Measurements from ENCODE around the gene CDK14.

CDK14 gene

GRCh38 chr7:91031757-91032156 lies 435.6 kb downstream of the CDK14 start:
- TF ChIP-seq TAF1 (IDR thresholded peaks at IDR 0.05; ENCODE audit: borderline replicate concordance, insufficient read depth, low read length) (no peak), SIN3A (IDR thresholded peaks at IDR 0.05; ENCODE audit: borderline replicate concordance, insufficient read depth, low read length) (no peak), REST (IDR thresholded peaks at IDR 0.05; ENCODE audit: insufficient read depth in 1 of 2, low read depth in 2 of 2, low read length in 2 of 2) (no peak), POLR2AphosphoS5 (IDR thresholded peaks at IDR 0.05; ENCODE audit: low read depth, low read length) (no peak), FOXP2 (optimal IDR thresholded peaks at IDR 0.05; ENCODE audit: borderline replicate concordance, extremely low read depth, extremely low read length, insufficient read depth) (no peak)

GRCh38 chr7:91033574-91033973 lies 437.5 kb downstream of the CDK14 start:
- no peak for TF ChIP-seq SIN3A (IDR thresholded peaks at IDR 0.05; ENCODE audit: borderline replicate concordance, insufficient read depth, low read length)
- TF ChIP-seq TAF1 (IDR thresholded peaks at IDR 0.05; ENCODE audit: borderline replicate concordance, insufficient read depth, low read length) = no peak
- no peak for TF ChIP-seq POLR2AphosphoS5 (IDR thresholded peaks at IDR 0.05; ENCODE audit: low read depth, low read length)
- TF ChIP-seq FOXP2 (optimal IDR thresholded peaks at IDR 0.05; ENCODE audit: borderline replicate concordance, extremely low read depth, extremely low read length, insufficient read depth) = no peak
- no peak for TF ChIP-seq REST (IDR thresholded peaks at IDR 0.05; ENCODE audit: insufficient read depth in 1 of 2, low read depth in 2 of 2, low read length in 2 of 2)

- TF ChIP-seq FOXP2 (optimal IDR thresholded peaks at IDR 0.05; ENCODE audit: borderline replicate concordance, extremely low read depth, extremely low read length, insufficient read depth) (no peak), SIN3A (IDR thresholded peaks at IDR 0.05; ENCODE audit: borderline replicate concordance, insufficient read depth, low read length) (no peak)
These were observed 438.6 kb downstream of the CDK14 start for GRCh38 chr7:91034459-91035368.

- TF ChIP-seq FOXP2 (optimal IDR thresholded peaks at IDR 0.05; ENCODE audit: borderline replicate concordance, extremely low read depth, extremely low read length, insufficient read depth) (no peak), TAF1 (IDR thresholded peaks at IDR 0.05; ENCODE audit: borderline replicate concordance, insufficient read depth, low read length) (no peak), POLR2AphosphoS5 (IDR thresholded peaks at IDR 0.05; ENCODE audit: low read depth, low read length) (no peak), REST (IDR thresholded peaks at IDR 0.05; ENCODE audit: insufficient read depth in 1 of 2, low read depth in 2 of 2, low read length in 2 of 2) (no peak), SIN3A (IDR thresholded peaks at IDR 0.05; ENCODE audit: borderline replicate concordance, insufficient read depth, low read length) (no peak)
These were observed 442.9 kb downstream of the CDK14 start for GRCh38 chr7:91039033-91039432.

- TF ChIP-seq SIN3A (IDR thresholded peaks at IDR 0.05; ENCODE audit: borderline replicate concordance, insufficient read depth, low read length) (no peak), TAF1 (IDR thresholded peaks at IDR 0.05; ENCODE audit: borderline replicate concordance, insufficient read depth, low read length) (no peak), REST (IDR thresholded peaks at IDR 0.05; ENCODE audit: insufficient read depth in 1 of 2, low read depth in 2 of 2, low read length in 2 of 2) (no peak), POLR2AphosphoS5 (IDR thresholded peaks at IDR 0.05; ENCODE audit: low read depth, low read length) (no peak), FOXP2 (optimal IDR thresholded peaks at IDR 0.05; ENCODE audit: borderline replicate concordance, extremely low read depth, extremely low read length, insufficient read depth) (no peak)
These were observed 445.0 kb downstream of the CDK14 start for GRCh38 chr7:91041141-91041540.

Data from PFSK-1 (cell line).